ENCODE data around the gene AP5Z1.

Gene AP5Z1

DNA sequence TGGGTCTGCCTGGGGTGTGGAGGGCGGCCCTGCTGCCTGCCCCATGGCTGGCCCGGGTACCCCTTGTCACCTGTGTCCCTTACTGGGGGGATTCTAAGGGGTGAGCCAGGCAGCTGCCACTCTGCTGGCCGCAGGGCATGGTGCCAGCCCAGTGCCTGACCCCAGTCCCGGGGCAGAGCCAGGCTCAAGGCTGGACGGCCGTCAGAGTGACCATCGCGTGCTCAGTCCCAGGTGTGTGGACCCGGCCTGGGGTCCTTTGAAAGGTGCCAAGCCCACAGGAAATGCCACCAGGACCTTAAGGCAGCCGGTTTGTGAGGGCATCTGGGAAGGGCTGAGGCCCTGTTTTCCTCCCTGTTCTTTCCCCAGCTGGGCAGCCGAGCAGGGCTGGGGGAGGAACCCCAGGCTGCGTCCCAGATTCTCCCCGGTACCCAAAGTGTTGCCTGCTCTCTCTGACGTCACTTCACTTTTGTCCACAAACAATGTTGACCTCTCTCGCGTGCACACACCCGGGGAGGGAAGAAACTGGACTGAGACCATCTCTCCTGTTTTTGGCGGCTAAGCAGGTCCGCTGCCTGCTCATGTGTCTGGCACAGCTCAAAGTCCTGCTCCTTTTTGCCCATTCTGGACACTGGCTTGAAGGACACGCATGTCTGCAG lies 48.8 kb downstream of the AP5Z1 start:
- no peak for DNase-seq

- DNase-seq = no peak
Measured at GRCh38 chr7:4825081-4825480, 49.7 kb downstream of the AP5Z1 start.

DNA sequence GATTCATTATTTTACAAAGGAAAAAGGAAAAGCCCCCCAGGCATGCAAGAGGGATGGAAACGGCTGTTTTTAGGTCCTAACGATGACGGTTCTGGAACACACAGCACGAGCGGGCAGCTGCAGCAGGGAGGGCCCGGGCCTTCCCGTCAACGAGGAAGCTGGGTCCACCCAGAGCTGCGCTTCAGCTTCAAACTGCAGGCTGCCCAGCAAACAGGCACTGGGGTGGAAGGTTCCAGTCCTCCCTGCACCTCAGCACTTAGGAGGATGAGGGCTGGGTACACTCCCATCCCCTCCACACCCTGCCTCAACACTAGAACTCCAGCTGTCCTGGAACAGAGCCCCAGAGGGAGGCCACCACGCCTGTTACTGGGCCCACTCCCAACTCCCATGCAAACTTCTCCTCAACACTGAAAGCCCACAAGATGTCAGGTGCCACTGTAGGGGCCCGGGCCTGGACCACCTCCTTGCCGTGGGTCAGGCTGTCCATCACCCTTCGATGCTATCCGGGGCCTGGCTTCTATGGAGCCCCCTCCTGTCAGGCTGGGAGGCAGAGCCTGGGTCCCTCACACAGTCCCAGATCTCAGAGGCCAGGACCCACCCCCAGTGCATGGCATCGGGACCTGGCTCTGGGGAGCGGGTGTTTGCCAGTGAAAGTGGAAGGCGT lies 53.4 kb downstream of the AP5Z1 start:
- no peak for DNase-seq

GRCh38 chr7:4830176-4830575 lies 54.8 kb downstream of the AP5Z1 start:
- DNase-seq = peak; percentile 60

DNA sequence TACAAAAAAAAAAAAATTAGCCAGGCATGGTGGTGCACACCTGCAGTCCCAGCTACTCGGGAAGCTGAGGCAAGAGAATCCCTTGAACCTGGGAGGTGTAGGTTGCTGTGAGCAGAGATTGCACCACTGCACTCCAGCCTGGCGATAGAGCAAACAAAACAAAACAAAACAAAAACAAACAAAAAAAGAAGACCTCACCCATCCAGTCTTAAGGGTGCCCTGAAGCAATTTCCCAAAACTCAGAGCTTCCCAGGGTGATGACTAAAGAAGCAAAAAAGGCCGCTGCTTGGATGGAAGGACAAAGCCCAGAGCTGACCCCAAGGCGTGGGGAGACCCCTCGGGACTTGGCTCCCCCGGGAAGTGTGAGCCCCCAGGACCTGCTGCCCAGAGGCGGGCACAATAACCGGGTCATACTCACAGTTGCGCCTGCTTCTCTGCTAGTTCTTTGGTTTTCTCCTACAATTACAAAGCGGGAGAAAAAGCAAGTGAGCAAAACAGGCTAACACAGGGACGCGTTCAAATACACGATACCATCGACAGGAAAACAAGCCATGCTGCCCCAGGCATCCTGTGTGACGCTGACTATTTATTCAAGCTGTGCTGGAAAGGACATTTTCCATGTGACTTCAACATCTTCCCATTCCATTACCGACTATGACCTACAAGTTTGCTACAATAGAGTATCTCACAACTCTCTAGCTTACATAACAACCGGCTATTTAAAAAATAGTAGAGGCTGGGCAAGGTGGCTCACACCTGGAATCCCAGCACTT lies 56.5 kb downstream of the AP5Z1 start:
- DNase-seq = no peak

- no peak for DNase-seq
Measured at GRCh38 chr7:4832711-4833110, 57.3 kb downstream of the AP5Z1 start.

GRCh38 chr7:4833176-4833575 lies 57.8 kb downstream of the AP5Z1 start:
- DNase-seq = no peak

GRCh38 chr7:4833691-4834600 lies 58.5 kb downstream of the AP5Z1 start:
- no peak for DNase-seq

DNA sequence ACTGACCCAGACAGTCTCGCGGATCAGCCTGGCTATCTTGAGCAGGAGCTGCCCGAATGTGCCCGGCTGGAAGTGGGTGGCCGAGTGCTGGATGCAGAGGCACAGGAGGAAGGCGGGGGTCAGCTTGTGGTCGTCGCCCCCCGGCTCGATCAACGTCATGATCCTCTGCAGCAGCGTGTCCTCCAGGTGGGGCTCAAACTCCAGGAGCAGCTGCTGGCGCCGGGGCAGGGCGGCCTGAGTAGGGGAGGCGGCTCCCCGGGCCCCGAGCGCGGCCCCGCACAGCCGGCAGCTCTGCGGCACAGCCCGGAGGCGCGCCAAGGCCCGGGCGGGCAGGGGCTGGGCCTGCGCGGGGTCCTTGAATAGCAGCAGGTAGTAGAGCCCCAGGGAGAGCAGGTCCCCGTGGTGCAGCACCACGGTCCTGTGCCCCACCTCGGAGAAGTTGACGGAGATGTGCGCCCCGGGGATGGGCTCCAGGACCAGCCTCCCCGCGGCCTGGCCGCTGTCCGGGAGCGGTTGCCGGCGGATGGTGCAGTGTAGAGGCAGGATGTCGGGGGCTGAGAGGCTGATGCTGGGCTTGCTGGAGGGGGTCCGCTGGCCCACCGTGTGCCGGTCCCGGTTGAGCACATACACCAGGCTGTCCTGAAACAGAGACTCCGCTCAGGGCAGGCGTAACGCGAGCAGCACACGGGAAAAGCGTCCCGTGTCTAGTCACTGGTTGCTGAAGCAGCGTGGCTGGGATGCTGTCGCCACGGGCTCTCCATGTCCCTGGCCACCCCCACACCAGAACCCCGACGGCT lies 59.4 kb downstream of the AP5Z1 start:
- no peak for DNase-seq

DNA sequence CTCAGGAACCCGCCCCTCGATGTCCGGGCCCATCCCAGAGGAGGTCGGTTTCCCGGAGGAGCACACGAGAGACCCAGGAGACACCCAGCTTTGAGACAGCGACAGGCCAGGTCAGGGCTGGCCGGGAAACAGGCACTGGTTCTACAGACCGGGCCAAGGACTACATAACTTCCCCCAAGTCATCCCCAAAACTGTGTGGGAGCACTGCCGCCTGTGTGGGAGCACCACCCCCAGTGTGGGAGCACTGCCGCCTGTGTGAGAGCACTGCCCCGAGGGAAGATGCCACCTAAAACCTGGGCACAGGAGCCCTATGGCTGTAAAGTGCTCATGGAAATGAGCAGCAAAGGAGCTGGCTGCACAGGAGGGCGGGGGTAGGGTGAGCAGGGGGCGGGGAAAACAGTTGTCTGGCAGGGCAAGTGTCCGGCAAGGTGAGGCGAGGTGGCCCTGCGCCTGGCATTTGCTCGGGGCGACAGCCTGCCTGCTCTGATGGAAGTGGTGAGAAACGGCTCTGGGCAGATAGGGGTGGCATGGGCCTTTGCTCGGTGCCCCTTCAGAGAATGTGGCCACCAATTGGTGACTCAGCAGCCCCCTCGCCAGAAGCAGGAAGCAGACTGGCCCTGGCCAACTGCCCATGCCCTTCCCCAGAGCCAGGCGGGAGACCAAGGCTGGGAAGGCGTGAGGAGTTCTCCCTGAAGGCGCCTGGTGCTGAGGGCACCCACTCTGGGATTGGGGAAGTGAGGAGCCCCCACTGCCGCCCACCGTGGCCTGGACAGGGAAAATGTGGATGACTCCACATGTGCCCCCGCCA lies 60.2 kb downstream of the AP5Z1 start:
- no peak for DNase-seq

GRCh38 chr7:4836206-4836661 lies 60.8 kb downstream of the AP5Z1 start:
- no peak for DNase-seq

GRCh38 chr7:4837041-4837802 lies 61.8 kb downstream of the AP5Z1 start:
- DNase-seq = no peak

- DNase-seq = no peak
Measured at GRCh38 chr7:4837803-4838625, 62.6 kb downstream of the AP5Z1 start.

GRCh38 chr7:4838626-4839334 lies 63.4 kb downstream of the AP5Z1 start:
- DNase-seq = no peak

DNA sequence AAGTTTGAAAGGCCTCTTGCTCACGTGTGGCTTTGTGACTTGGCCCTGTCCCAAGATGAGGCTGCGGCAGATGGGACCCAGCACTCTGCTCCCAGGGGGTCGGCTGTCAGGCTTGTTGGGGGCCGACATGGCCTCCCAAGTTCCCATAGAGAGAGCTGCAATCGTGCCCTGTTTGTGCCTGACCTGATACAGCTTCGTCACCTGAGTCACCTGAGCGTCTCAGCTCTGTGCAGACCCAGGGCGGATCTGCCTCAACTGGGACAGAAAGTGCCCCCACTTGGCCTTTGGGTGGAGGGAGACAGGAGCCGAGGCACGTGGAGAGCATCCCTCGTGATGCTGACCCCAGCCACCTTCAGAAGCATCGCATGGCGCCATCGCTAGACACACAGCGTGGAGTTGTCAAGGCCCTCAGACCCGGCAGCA lies 64.7 kb downstream of the AP5Z1 start:
- no peak for DNase-seq
